HG02840 (cell line): ENCODE results near the gene SLC12A9.
"Not testable (repeated sequence)": the region's sequence is repeated elsewhere in the genome, so short reads cannot be mapped to it uniquely, and the experiment has no call there.

Source experiments
- ATAC-seq: cut with Tn5 transposase; IDR thresholded peaks from one replicate; pipeline ENCODE4 v1.9.1; 2021; ENCODE audit warnings: mild to moderate bottlenecking, moderate library complexity, moderate number of reproducible peaks; ENCODE audit not compliant: unreplicated experiment, low FRiP score

SLC12A9 gene

DNA sequence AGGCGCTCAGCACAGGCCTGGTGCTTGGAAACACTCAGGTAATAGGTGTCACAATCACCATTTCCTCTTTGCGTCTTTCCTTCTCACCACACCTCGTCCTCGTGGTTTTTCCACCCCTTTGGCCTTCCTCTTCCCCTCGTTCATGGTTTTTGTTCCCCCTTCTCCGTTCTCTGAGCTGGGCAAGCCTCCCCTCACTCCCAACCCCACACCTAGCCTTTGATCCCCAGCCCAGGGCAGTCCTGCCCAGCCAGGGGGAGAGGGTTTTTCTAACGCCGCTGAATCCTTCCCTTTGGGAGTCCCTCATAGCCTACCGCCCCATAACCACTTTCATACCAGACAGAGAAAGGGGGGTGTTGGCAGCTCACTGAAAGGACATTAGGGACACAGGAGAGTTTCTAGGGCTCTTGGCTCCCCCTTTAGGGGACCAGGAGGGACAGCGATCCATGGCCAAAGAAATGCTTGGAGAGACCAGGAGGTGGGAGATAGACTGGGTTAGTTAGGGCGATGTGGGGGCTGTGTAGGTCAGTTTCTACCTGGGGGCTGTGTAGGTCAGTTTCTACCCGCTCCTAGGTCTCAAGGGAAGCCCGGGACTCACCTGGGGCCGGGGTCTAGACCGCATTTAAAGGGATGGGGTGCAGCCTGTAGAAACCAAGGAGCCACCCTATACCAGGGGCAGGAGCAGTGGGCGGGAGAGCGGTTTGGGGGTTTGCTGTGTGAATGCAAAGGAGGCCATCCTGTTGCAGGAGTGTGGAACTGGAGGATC lies 26.6 kb upstream of the SLC12A9 start:
- no peak for ATAC-seq

- ATAC-seq: no peak
These were observed 25.8 kb upstream of the SLC12A9 start for GRCh38 chr7:100826514-100827329.

GRCh38 chr7:100827330-100828226 lies 24.9 kb upstream of the SLC12A9 start, which contains the start of gene EPHB4:
EPHB4 (minus strand) TSS chr7:100827523; CDS start chr7:100827030, 493 bp downstream.
- no peak for ATAC-seq

DNA sequence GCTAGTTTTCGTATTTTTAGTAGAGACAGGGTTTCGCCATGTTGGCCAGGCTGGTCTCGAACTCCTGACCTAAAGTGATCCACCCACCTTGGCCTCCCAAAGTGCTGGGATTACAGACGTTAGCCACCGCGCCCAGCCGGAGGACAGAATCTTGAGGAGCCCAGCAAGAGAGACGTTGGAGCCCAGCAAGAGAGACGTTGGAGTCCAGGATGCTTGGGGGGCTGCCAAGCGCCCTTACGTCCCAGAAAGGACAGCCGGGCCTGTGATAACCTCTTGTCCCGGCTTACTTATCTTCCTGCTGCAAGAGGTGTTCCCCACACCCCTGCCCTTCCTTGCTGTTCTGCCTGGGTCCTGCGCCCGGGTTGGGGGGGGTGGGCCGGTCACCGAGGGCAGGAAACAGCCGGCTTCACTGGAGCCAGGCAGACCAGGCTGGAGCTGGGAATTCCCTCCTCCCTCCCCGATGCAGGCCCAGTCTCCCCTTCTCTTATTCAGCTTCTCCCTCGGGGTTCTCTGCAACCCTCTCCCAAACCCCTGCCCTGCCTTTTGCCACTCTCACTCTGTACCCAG lies 23.3 kb upstream of the SLC12A9 start:
- ATAC-seq: no peak

DNA sequence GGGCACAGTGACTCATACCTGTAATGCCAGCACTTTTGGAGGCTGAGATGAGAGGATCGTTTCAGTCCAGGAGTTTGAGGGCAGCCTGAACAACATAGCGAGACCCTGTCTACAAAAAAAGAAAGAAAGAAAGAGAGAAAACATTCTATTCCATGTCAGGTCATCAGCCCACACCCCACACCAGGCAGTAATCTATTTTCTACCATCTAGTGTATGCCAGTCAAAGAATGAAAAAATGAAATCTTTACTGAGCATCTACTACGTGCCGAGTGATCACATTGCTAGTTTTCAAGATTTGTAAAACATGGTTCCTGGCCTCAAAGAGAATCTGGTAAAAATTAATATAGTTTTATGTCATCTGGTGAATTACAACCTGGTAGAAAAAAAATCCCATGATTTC lies 22.1 kb upstream of the SLC12A9 start:
- ATAC-seq: no peak

- ATAC-seq: no peak
These were observed 20.3 kb upstream of the SLC12A9 start for GRCh38 chr7:100832281-100832633.

DNA sequence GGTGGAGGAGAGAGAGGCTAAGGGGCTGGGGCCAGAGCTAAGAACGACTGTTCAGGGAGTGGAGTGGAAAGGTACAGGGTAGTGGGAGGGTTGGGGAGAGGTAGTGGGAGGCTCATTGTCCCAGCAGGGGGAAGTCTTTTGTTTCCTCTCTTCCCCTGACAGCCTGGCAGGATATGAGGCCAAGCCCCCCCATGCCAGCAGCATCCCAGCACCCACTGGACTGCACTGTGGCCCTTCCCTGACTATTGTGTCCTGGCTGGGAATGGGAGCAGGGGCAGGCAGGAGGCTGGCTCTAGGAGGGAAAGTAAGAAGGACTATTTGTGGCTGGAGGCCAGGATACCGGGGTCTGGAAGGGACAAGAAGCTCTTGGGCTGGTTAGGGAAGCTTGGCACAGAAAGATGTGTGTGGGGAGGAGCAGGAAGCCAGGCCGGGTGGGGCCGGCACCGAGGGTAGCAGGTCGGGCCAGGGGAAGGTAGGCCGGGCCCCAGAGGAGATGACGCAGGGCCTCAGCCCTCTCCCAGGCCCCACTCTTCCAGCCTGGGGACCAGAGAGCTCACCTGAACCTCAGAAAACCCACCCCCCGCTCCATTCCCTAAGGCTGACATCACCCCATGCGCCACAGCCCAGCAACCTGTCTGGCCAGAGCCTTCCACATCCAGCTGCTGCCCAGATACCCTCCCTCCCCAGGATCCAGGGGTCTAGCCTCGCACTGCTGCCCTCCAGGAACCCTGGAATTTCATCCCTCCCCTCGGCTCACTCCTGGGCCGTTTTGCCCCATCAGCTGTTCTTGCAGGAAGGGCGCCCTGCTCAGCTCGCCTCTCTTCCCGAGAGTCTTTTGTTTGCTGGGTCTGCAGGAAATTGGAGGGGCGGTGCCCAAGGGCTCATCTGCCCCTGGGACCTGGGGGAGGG lies 16.4 kb upstream of the SLC12A9 start:
- no peak for ATAC-seq

DNA sequence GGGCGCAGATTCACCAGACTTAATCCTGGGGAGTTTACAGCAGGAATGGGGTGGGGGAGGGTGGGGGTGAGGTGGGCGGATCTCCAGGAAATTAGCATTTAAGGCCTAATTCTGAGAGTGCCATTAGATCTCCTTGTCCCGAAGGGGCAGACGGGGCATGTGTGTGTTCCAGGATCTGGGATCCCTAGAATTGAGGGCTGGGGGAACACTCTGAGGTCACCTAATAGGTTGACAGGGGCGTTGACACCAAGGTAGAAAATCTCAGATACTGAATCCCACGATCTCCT lies 15.8 kb upstream of the SLC12A9 start:
- no peak for ATAC-seq

GRCh38 chr7:100837099-100837836 lies 15.2 kb upstream of the SLC12A9 start:
- no peak for ATAC-seq

- ATAC-seq: no peak
These were observed 13.2 kb upstream of the SLC12A9 start for GRCh38 chr7:100839361-100839760.

DNA sequence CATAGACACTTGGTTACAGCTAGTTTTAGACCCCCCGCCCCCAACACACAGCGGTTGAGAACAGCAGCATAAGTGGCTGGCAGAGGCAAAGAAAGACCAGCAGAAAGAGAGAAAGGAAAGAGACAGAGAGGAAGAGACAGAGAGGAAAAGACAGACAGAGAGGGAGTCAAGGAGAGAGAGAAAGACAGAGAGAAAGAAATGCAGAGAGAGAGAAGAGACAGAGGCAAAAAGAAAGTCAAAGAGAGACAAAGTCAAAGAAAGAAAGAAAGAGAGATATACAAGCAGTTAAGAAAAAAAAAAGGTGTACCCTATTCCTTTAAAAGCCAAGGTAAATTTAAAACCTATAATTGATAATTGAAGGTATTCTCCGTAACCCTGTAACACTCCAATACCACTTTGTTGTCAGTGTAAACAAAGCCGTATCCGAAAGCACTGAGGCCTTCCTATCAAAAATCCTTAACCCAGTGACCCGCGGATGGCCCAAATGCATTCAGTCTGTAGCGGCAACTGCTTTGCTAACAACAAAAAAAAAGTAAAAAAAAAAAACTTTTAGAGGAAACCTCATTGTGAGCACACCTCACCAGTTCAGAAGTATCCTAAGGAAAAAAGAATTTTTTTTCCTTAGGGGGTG lies 11.9 kb upstream of the SLC12A9 start:
- ATAC-seq: no peak

DNA sequence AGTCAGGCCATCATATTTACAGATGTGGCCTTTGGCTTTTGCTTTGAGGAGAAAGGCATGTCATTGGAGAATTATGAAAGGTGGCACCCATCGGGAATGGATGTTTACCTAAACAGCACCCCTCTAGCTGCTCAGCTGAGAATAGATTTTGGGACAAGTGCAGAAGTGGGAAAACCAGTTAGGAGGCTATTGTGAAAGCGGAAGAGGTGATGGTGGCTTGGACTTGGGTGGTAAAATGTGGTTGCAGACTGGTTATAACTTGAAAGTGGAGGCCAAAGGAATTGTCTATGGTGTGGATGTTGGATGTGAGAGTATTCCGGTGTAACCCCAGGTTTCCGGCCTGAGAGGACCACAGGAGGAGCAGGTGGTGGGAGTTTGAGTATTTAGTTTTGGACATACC lies 5.2 kb upstream of the SLC12A9 start:
- no peak for ATAC-seq

- no peak for ATAC-seq
These were observed 1.8 kb downstream of the SLC12A9 start for GRCh38 chr7:100854146-100854895.

DNA sequence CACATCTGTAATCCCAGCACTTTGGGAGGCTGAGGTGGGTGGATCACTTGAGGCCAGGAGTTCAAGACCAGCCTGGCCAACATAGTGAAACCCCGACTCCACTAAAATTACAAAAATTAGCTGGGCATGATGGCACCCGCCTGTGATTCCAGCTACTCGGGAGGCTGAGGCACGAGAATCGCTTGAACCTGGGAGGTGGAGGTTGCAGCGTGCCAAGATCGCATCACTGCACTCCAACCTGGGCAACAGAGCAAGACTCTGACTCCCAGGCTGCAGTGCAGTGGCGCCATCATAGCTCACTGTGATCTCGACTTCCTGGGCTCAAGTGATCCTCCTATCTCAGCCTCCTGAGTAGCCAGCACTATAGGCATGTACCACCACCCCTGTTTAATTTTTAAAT lies 2.4 kb downstream of the SLC12A9 start:
- ATAC-seq: not testable (repeated sequence)

- no peak for ATAC-seq
These were observed 3.0 kb downstream of the SLC12A9 start for GRCh38 chr7:100855515-100855914.

DNA sequence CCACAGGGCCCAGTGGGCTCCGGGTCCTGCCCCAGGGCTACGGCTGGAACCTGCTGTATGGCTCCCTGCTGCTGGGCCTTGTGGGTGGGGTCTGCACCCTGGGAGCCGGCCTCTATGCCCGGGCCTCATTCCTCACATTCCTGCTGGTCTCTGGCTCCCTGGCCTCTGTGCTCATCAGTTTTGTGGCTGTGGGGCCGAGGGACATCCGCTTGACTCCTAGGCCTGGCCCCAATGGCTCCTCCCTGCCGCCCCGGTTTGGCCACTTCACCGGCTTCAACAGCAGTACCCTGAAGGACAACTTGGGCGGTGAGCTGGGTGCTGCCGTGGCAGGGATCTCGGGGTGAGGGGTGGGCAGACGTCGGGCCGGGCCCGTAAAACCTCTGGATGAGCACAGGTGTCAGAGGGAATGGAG lies 4.4 kb downstream of the SLC12A9 start:
- no peak for ATAC-seq

DNA sequence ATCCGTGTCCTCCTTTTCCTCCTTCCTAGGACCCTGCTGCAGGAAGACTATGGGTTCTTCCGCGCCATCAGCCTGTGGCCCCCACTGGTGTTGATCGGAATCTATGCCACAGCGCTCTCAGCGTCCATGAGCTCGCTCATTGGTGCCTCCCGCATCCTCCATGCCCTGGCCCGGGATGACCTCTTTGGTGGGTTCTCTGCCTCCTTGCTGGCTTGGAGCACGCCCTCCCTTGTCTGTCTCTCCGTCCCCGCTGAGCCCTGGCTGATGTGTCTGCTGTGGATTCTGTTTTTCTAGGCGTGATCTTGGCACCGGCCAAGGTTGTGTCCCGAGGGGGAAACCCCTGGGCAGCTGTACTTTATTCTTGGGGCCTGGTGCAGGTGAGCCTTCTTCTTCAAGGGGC lies 7.3 kb downstream of the SLC12A9 start:
- no peak for ATAC-seq
